HG02798 (cell line): ENCODE data around the gene MEIKIN.
"Not testable (repeated sequence)": the region's sequence is repeated elsewhere in the genome, so short reads cannot be mapped to it uniquely, and the experiment has no call there.

Experiments
- ATAC-seq: cut with Tn5 transposase; IDR thresholded peaks from one replicate; pipeline ENCODE4 v1.9.1; 2021; ENCODE audit warnings: mild to moderate bottlenecking; ENCODE audit not compliant: unreplicated experiment, poor library complexity

The MEIKIN gene

DNA sequence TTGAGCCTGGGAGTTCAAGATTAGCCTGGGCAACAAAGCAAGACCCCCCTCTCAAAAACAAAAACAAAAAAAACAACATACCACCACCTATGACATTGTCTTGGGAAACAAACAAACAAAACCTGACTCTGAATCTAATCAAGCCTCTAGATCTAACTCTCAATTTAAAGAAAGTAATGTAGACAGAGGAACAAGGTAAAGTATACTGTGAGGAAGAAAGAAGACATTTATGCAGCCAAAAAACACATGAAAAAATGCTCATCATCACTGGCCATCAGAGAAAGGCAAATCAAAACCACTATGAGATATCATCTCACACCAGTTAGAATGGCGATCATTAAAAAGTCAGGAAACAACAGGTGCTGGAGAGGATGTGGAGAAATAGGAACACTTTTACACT lies 167.3 kb downstream of the MEIKIN start:
- not testable (repeated sequence) for ATAC-seq

DNA sequence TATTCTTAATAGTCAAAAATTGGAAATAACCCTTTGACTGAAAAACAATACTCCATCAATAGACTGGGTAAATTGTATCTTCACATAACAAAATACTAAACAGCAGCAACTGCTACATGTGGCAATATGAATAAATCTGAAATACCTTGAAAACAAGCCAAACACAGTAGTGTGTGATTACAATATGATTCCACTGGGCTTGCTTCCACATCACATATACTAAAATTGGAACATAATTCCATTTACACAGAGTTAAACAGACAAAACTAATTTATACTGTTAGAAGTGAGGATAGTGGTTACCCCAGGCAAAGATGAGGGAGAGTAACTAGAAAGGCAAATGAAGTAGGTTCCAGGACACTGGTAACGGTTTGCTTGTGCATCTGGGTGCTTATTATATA lies 169.0 kb downstream of the MEIKIN start:
- no peak for ATAC-seq

DNA sequence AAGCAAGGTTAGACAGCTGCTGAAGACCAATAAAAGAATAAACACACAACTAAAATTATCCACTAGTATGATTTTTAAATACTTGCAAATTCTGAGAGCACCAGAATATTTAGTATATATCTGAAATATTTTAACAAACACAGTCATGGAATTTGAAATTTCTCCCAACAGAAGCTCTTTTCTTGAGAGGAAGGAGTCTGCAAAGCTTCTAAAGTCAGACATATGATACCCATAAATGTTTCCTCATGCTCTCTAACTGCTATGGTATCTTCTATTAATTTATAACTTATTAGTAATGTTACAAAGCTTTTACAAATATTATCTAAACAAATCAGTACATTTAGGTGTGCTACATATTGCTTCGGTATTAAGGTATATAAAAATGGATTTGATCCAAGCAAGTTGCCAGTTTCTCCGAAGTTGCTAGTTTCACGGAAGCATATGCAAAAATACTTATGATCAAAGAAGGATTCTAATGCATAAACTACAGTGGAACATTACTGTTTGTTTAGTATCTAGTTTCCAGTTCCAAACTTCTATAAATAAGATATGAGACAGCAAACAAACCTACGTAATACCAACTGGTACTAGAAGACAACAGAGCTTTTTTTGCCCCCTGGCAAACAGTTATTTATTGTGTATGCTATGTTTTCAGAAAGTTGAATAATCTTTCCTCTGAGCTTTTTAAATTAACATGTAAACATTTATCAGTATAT lies 170.7 kb downstream of the MEIKIN start:
- no peak for ATAC-seq

DNA sequence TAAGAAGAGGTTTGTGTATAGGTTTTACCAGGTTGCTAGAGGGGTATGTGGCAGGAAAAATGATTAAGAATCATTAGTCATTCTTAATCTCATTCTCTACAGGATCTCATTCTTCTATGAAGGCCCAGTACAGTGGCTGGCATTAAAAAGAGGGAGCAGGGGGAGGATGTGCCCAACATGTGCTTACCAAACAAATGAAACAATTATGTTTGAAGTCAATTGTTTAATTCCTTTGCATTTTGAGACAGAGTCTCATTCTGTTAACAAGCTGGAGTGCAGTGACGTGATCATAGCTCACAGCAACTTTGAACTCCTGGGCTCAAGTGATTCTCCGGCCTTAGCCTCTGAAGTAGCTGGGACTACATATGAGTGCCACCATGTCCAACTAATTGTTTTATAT lies 171.7 kb downstream of the MEIKIN start:
- no peak for ATAC-seq

DNA sequence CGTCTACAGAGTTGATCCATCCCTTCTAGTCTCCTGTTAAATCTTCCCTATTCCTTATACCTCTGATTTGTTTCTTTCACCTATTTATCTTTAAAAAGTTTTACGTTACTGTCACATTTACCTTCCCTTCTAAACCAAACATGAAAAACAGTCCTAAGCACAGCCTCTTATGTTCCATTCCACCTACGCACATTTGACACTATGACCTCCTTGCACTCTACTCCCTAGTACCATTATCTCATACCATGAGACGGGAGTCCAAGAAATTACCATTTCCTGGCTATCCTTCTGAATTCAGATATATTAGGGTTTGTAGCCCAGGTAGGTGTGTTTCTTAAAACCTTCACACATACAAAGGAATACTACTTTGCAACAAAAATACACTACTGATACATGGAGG lies 173.8 kb downstream of the MEIKIN start:
- no peak for ATAC-seq

DNA sequence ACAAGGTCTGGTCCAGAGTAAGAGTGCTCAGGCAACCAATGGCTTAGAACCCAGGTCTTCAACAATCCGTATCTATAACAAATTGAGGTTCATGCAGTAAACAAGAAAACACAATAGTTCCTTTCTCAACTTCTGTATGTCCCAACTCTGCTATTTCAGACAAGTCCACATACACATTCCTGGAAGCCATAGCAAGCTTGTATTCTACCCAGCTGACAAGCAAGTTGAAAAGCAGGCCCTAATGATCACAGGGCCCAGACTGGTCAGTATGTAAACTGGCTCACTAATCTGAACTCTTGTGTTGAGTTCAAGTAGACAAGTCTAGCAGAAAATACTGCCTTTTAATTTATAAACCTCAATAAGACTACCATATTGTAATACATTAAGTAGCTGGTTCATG lies 175.5 kb downstream of the MEIKIN start:
- no peak for ATAC-seq

DNA sequence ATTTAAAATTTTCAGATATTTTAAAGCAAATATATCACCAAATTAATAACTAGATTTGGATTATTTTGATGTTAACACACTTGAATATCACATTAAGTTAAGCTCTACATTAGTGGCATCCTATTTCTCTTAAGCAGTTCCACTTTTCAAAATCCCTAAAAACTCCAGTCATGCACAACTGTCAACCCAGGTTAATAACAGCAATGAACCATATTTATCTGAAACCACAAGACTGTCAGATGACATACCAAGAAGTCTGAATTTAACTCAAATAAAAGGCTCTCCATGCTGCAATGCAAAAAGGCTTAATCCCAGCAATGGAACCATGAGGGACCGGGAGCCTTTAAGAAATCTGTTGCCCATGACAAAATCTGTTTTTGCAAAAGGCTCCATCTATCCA lies 176.1 kb downstream of the MEIKIN start:
- ATAC-seq: no peak

DNA sequence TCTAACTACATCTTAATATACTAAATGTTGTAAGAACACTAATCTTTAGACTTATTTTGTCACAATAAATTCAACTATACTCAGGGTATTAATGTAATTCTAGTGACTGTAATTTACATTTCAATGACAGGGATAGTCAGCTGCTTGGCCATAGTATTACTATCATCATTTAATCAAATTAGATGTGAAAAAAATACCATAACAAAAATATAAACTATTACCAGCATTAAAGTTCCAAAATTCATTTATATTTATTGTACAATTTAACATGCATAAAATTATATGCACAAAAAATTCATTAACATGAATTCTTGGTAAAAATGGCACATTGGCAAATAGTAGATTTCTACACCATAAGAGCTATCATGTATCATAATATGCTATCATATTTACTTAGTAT lies 177.6 kb downstream of the MEIKIN start:
- no peak for ATAC-seq

DNA sequence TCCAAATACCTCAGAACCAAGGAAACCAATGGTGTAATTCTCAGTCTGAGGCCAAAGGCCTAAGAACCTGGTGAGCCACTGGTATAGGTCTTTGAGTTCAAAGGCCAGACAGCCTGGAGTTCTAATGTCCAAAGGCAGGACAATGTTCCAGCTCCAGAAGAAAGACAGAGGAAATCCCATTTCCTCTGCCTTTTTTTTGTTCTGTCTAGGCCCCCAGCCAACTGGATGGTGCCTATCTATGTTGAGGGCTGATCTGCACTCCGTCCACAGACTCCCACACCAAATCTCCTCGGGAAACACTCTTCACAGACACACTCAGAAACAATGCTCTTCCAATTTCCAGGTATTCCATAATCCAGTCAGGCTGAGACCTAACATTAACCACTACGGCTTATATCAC lies 178.8 kb downstream of the MEIKIN start:
- ATAC-seq: no peak

DNA sequence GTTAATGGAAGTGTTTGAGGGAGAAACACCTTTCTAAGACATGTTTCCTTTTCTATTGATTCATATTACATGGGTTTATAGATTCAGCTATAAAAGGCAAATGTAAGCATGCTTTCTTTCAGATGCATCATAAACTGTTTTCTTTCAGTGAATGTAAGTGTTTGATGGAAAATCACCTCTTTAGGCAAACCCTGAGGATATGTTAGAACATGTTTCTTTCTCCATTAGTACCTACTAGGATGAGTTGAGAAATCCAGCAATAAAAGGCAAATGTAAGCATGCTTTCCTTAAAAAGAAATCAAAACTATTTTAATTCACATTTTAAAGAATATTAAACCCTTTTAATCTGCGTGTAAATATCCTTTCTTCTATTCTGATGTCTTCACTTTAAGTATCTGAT lies 180.2 kb downstream of the MEIKIN start:
- no peak for ATAC-seq

DNA sequence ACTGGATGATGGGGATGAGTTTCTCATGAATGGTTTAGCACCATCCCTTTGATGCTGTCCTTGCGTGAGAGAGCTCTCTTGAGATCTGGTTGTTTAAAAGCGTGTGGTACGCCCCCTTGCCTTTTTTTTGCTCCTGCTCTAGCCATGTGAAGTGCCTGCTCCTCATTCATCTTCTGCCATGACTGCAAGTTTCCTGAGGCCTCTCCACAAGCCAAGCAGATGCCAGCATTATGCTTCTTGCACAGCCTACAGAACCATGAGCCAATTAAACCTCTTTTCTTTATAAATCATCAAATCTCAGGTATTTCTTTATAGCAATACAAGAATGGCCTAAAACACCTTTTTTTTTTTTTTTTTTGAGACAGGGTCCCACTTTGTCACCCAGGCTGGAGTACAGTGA lies 181.5 kb downstream of the MEIKIN start:
- no peak for ATAC-seq

DNA sequence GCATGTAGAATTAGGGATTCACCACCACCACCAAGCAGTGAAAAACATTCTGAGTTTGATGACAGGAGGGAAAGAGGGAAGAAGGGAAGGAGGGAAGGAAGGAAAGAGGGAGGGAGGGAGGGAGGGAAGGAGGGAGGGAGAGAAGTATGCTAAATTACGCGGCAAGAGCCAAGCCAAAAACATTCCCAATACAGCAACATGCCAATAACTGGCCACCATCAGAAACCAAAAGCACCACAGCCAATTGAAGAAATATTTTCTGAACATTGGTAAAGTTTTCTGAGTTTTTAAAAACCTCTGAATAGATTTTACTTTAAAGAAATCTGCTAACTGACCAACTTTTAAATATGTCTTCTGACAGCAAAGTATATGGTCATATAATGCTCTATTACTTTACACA lies 184.7 kb downstream of the MEIKIN start:
- no peak for ATAC-seq

DNA sequence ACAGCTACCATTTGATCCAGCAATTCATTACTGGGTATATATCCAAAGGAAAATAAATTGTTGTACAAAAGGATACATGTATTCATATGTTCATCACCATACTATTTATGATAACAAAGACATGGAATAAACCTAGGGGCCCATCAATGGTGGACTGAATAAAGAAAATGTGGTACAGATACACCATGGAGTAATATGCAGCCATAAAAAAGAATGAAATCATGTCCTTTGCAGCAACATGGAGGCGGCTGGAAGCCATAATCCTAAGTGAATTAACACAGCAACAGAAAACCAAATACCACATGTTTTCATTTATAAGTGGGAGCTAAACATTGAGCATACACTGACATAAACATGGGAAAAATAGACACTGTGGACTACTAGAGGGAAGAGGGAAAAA lies 185.8 kb downstream of the MEIKIN start:
- ATAC-seq: no peak

DNA sequence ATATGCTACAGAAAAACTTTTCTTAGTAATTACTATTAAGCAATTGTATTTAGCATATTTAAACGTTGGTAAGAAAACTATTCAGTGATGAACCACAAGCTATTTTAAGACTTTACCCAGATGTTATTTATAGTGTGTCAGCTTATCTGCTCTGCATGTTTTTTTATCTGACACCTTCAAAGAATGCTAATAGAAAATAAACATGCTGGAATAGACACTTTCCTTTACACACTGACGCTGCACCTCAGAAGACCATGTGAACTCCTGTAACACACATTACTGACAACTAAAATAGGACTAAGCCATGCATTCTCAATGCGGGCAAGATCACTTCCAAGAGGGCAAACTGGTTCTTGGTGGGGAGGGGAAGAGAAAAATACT lies 187.0 kb downstream of the MEIKIN start:
- peak; percentile 54 for ATAC-seq

DNA sequence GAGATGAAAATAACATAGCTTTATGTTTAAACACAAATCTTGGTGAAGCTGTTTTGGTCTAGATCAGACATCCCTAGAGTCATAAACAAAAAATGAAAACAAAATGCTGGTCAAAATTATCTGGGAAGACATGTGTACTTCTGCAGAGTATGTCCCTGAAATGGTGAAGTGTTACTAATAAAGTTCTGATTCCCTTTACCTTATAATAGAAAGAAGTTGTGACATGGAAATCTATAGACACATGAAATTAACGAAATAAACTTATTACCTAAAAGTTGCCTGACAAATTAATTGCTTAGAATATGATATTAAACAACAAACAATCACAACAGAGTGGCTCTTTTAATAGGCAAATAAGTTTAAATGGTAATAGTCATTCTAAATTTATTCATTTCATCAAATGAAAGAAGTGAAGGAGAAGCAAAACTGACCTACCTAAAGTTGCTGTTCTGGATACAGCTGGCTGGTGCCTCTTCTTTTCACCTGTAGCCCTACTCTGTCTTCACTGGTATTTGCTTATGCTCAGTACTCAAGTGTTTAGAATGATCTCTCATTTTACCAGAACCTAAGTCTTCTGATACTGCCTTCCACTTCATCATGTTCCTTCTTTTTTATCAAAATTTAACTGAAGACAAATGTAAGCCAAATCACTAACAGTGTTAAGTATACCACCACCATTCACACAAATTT lies 187.5 kb downstream of the MEIKIN start:
- ATAC-seq: peak; percentile 73
